HEK293 (cell line): Measurements from ENCODE around the gene SAFB.
A peak's percentile ranks its signal among the peaks of the same experiment; 100 is the strongest.

Source experiments
- OVOL3 ChIP-seq: fragments of 450-650 bp; formaldehyde crosslinking; IDR thresholded peaks from 2 replicates; pipeline ENCODE4 v1.5.1; 2016; ENCODE audit warnings: missing biosample characterization, missing genetic modification characterization
- SP3 ChIP-seq: fragments of 450-650 bp; formaldehyde crosslinking; IDR thresholded peaks from 2 replicates; pipeline ENCODE4 v1.5.1; 2016; ENCODE audit warnings: missing biosample characterization, missing genetic modification characterization
- SP7 ChIP-seq: fragments of 450-650 bp; formaldehyde crosslinking; IDR thresholded peaks from 2 replicates; pipeline ENCODE4 v1.5.1; 2016; ENCODE audit warnings: missing biosample characterization, missing genetic modification characterization
- TRIM28 ChIP-seq: IDR thresholded peaks from 2 replicates; pipeline ENCODE4 v1.6.1; 2011; ENCODE audit warnings: low read length, control low read depth, borderline replicate concordance
- ZEB2 ChIP-seq: fragments of 450-650 bp; formaldehyde crosslinking; IDR thresholded peaks from 2 replicates; pipeline ENCODE4 v1.5.1; 2016; ENCODE audit warnings: missing biosample characterization, missing genetic modification characterization
- ZFHX2 ChIP-seq: fragments of 450-650 bp; formaldehyde crosslinking; conservative IDR thresholded peaks from 2 replicates; pipeline ENCODE4 v1.5.1; 2016; ENCODE audit warnings: missing biosample characterization, missing genetic modification characterization
- ZNF10 ChIP-seq: fragments of 450-650 bp; formaldehyde crosslinking; IDR thresholded peaks from 2 replicates; pipeline ENCODE4 v1.5.1; 2017; ENCODE audit warnings: missing biosample characterization, missing genetic modification characterization
- ZNF138 ChIP-seq: fragments of 450-650 bp; formaldehyde crosslinking; IDR thresholded peaks from 2 replicates; pipeline ENCODE4 v1.5.1; 2016; ENCODE audit warnings: missing biosample characterization, missing genetic modification characterization, borderline replicate concordance
- ZNF221 ChIP-seq: fragments of 450-650 bp; formaldehyde crosslinking; IDR thresholded peaks from 2 replicates; pipeline ENCODE4 v1.5.1; 2017; ENCODE audit warnings: missing biosample characterization, missing genetic modification characterization, borderline replicate concordance
- ZNF335 ChIP-seq: fragments of 450-650 bp; formaldehyde crosslinking; conservative IDR thresholded peaks from 2 replicates; pipeline ENCODE4 v1.5.1; 2016; ENCODE audit warnings: missing biosample characterization, missing genetic modification characterization
- ZNF473 ChIP-seq: fragments of 450-650 bp; formaldehyde crosslinking; IDR thresholded peaks from 2 replicates; pipeline ENCODE4 v1.5.1; 2017; ENCODE audit warnings: missing biosample characterization, missing genetic modification characterization
- ZNF555 ChIP-seq: fragments of 450-650 bp; formaldehyde crosslinking; conservative IDR thresholded peaks from 2 replicates; pipeline ENCODE4 v1.5.1; 2017; ENCODE audit warnings: missing biosample characterization, mild to moderate bottlenecking, missing genetic modification characterization, inconsistent platforms
- ZNF624 ChIP-seq: fragments of 450-650 bp; formaldehyde crosslinking; IDR thresholded peaks from 2 replicates; pipeline ENCODE4 v1.5.1; 2017; ENCODE audit warnings: missing biosample characterization, missing genetic modification characterization
- ZNF654 ChIP-seq: fragments of 450-650 bp; formaldehyde crosslinking; IDR thresholded peaks from 2 replicates; pipeline ENCODE4 v1.5.1; 2016; ENCODE audit warnings: low read depth, missing biosample characterization, missing genetic modification characterization
- ZNF664 ChIP-seq: fragments of 450-650 bp; formaldehyde crosslinking; IDR thresholded peaks from 2 replicates; pipeline ENCODE4 v1.5.1; 2016; ENCODE audit warnings: missing biosample characterization, missing genetic modification characterization
- ZNF677 ChIP-seq: fragments of 450-650 bp; IDR thresholded peaks from 2 replicates; pipeline ENCODE4 v1.5.0; 2018; ENCODE audit warnings: missing biosample characterization, mild to moderate bottlenecking, missing genetic modification characterization, moderate library complexity
- ZNF76 ChIP-seq: fragments of 450-650 bp; formaldehyde crosslinking; IDR thresholded peaks from 2 replicates; pipeline ENCODE4; 2016; ENCODE audit warnings: low read depth, missing biosample characterization, missing genetic modification characterization, borderline replicate concordance
- ZNF768 ChIP-seq: fragments of 450-650 bp; formaldehyde crosslinking; IDR thresholded peaks from 2 replicates; pipeline ENCODE4 v1.5.1; 2018; ENCODE audit warnings: missing biosample characterization, mild to moderate bottlenecking, missing genetic modification characterization
- ZNF777 ChIP-seq: fragments of 450-650 bp; formaldehyde crosslinking; IDR thresholded peaks from 2 replicates; pipeline ENCODE4 v1.5.1; 2017; ENCODE audit warnings: missing biosample characterization, missing genetic modification characterization, borderline replicate concordance
- ZNF792 ChIP-seq: fragments of 450-650 bp; formaldehyde crosslinking; IDR thresholded peaks from 2 replicates; pipeline ENCODE4 v1.5.1; 2016; ENCODE audit warnings: missing biosample characterization, missing genetic modification characterization
- ZXDB ChIP-seq: fragments of 450-650 bp; formaldehyde crosslinking; IDR thresholded peaks from 2 replicates; pipeline ENCODE4 v1.5.1; 2016; ENCODE audit warnings: missing biosample characterization, missing genetic modification characterization
- TF ChIP-seq, protein P1 (sequence below): fragments of 450-650 bp; formaldehyde crosslinking; IDR thresholded peaks from 2 replicates; pipeline ENCODE4 v1.5.1; 2017; ENCODE audit warnings: missing biosample characterization, missing genetic modification characterization
- TF ChIP-seq, protein P2 (sequence below): fragments of 450-650 bp; formaldehyde crosslinking; IDR thresholded peaks from 2 replicates; pipeline ENCODE4 v1.5.1; 2016; ENCODE audit warnings: missing biosample characterization, missing genetic modification characterization
- TF ChIP-seq, protein P3 (sequence below): fragments of 450-650 bp; IDR thresholded peaks from 2 replicates; pipeline ENCODE4 v1.5.1; 2018; ENCODE audit warnings: missing biosample characterization, mild to moderate bottlenecking, missing genetic modification characterization

The SAFB gene

DNA sequence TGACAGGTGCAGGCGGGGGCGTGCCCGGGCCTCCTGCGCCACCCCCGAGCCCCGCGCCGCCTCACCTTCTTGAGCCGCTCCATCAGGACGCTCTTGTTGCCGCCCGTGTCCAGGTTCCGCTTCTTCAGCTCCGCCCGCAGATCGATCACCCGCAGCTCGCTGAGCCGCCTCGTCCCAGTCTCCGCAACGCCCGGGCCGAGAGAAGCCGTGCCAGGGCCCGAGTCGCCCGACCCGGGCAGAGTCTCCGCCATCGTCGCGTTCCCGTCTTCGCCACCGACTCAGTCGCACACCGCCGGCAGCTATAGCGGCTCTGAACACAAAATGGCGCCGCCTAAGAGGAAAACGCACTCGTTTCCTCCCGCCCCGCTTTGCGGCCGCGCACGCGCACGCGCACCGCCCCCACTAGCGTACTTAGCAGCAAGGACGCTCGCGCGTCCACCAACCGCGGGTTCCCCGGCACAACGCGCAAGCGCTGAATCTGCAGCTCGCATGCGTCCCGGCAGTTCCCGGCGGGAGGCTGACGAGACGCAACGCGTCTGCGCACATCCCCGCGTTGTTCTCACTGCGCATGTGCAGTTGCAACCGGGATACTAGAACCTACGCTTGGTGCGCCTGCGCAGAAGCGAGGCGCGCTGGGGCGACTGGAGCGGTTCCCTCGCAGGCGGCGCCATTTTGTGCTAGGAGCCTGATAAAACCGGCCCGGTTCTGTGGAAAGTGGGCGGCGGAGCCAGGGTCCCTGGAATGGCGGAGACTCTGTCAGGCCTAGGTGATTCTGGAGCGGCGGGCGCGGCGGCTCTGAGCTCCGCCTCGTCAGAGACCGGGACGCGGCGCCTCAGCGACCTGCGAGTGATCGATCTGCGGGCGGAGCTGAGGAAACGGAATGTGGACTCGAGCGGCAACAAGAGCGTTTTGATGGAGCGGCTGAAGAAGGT lies at the start of gene SAFB, which contains the start of gene SAFB2 (continued):
- TF ChIP-seq, protein P1, sequence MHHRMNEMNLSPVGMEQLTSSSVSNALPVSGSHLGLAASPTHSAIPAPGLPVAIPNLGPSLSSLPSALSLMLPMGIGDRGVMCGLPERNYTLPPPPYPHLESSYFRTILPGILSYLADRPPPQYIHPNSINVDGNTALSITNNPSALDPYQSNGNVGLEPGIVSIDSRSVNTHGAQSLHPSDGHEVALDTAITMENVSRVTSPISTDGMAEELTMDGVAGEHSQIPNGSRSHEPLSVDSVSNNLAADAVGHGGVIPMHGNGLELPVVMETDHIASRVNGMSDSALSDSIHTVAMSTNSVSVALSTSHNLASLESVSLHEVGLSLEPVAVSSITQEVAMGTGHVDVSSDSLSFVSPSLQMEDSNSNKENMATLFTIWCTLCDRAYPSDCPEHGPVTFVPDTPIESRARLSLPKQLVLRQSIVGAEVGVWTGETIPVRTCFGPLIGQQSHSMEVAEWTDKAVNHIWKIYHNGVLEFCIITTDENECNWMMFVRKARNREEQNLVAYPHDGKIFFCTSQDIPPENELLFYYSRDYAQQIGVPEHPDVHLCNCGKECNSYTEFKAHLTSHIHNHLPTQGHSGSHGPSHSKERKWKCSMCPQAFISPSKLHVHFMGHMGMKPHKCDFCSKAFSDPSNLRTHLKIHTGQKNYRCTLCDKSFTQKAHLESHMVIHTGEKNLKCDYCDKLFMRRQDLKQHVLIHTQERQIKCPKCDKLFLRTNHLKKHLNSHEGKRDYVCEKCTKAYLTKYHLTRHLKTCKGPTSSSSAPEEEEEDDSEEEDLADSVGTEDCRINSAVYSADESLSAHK (tag by site-specific recombination), result 0 out of 2 replicates have a peak, but pooled peaks have one; percentile 7
- no peak for TF ChIP-seq ZNF555 (tag by site-specific recombination)
- no peak for TF ChIP-seq ZNF654
- no peak for TF ChIP-seq ZNF777 (tag by site-specific recombination)
- TF ChIP-seq ZNF792 (tag by site-specific recombination), result peak; percentile 43; the same call in 1 of the 2 replicates
- 0 out of 2 replicates have a peak, but pooled peaks have one; percentile 45 for TF ChIP-seq ZNF221 (tag by site-specific recombination)
- TF ChIP-seq ZFHX2 (tag by site-specific recombination), result peak; percentile 37
- peak; percentile 19; the same call in 1 of the 2 replicates for TF ChIP-seq ZXDB (tag by site-specific recombination)
- TF ChIP-seq ZEB2 (tag by site-specific recombination), result peak; percentile 54; the same call in 1 of the 2 replicates
- TF ChIP-seq ZNF624 (tag by site-specific recombination), result no peak
- TF ChIP-seq ZNF138 (tag by site-specific recombination), result no peak
- no peak for TF ChIP-seq ZNF677 (tag by site-specific recombination)
- TF ChIP-seq OVOL3 (tag by site-specific recombination), result peak; percentile 82; the same call in 1 of the 2 replicates
- TF ChIP-seq ZNF768 (tag by site-specific recombination), result no peak
- TF ChIP-seq SP7 (tag by site-specific recombination), result peak; percentile 24
- TF ChIP-seq, protein P2, sequence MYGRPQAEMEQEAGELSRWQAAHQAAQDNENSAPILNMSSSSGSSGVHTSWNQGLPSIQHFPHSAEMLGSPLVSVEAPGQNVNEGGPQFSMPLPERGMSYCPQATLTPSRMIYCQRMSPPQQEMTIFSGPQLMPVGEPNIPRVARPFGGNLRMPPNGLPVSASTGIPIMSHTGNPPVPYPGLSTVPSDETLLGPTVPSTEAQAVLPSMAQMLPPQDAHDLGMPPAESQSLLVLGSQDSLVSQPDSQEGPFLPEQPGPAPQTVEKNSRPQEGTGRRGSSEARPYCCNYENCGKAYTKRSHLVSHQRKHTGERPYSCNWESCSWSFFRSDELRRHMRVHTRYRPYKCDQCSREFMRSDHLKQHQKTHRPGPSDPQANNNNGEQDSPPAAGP (tag by site-specific recombination), result peak; percentile 58
- TF ChIP-seq ZNF10 (tag by site-specific recombination), result peak; percentile 75
- peak; percentile 59 for TF ChIP-seq SP3
- TF ChIP-seq ZNF76 (tag by site-specific recombination), result peak; percentile 90
- TF ChIP-seq ZNF664, result no peak
- no peak for TF ChIP-seq ZNF473
- peak; percentile 73; the same call in 1 of the 2 replicates for TF ChIP-seq ZNF335
- TF ChIP-seq, protein P3, sequence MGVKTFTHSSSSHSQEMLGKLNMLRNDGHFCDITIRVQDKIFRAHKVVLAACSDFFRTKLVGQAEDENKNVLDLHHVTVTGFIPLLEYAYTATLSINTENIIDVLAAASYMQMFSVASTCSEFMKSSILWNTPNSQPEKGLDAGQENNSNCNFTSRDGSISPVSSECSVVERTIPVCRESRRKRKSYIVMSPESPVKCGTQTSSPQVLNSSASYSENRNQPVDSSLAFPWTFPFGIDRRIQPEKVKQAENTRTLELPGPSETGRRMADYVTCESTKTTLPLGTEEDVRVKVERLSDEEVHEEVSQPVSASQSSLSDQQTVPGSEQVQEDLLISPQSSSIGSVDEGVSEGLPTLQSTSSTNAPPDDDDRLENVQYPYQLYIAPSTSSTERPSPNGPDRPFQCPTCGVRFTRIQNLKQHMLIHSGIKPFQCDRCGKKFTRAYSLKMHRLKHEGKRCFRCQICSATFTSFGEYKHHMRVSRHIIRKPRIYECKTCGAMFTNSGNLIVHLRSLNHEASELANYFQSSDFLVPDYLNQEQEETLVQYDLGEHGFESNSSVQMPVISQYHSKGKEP, result no peak
- TF ChIP-seq TRIM28, result no peak
